Loucy (cell line): ENCODE measurements around the gene SAMHD1.

Experiments used
- H2AFZ ChIP-seq: fragments of 200-600 bp; sonication (generic); 2 replicates; pipeline ENCODE4 v1.6.0; 2016; ENCODE audit warnings: antibody characterized with exemption, mild to moderate bottlenecking, low read length, moderate library complexity
- H3F3A ChIP-seq: fragments of 200-600 bp; 2 replicates; pipeline ENCODE4 v1.6.0; 2016; ENCODE audit warnings: antibody characterized with exemption, low read depth, mild to moderate bottlenecking
- H3K27me3 ChIP-seq: fragments of 200-600 bp; sonication (generic); 2 replicates; pipeline ENCODE4 v1.6.1; 2014; ENCODE audit warnings: low read length, mild to moderate bottlenecking; ENCODE audit not compliant: insufficient read depth, poor library complexity, severe bottlenecking
- H3K36me3 ChIP-seq: fragments of 200-600 bp; sonication (generic); 2 replicates; pipeline ENCODE4 v1.6.1; 2016; ENCODE audit warnings: low read length; ENCODE audit not compliant: insufficient read depth
- H3K4me1 ChIP-seq: fragments of 200-600 bp; sonication (generic); 2 replicates; pipeline ENCODE4 v1.5.1; 2014; ENCODE audit warnings: low read length, mild to moderate bottlenecking; ENCODE audit not compliant: insufficient read depth, poor library complexity, severe bottlenecking
- H3K4me2 ChIP-seq: fragments of 200-600 bp; sonication (generic); 2 replicates; pipeline ENCODE4 v1.6.0; 2014; ENCODE audit warnings: antibody characterized with exemption, low read length, low read depth, mild to moderate bottlenecking; ENCODE audit not compliant: poor library complexity, severe bottlenecking
- H3K4me3 ChIP-seq: fragments of 200-600 bp; sonication (generic); 2 replicates; pipeline ENCODE4 v1.5.1; 2014; ENCODE audit warnings: low read length, mild to moderate bottlenecking, mixed read lengths; ENCODE audit not compliant: poor library complexity, severe bottlenecking
- H3K79me2 ChIP-seq: fragments of 200-600 bp; sonication (generic); 2 replicates; pipeline ENCODE4 v1.6.1; 2014; ENCODE audit warnings: low read length; ENCODE audit not compliant: insufficient read depth
- H3K9ac ChIP-seq: fragments of 200-600 bp; sonication (generic); 2 replicates; pipeline ENCODE4 v1.6.0; 2014; ENCODE audit warnings: mild to moderate bottlenecking, low read depth, low read length, moderate library complexity; ENCODE audit not compliant: poor library complexity, severe bottlenecking
- H3K9me2 ChIP-seq: fragments of 200-600 bp; sonication (generic); replicated peaks from 2 replicates; pipeline ENCODE4 v1.6.1; 2016; ENCODE audit warnings: low read depth, low read length, mixed read lengths
- H3K9me3 ChIP-seq: fragments of 200-600 bp; sonication (generic); 2 replicates; pipeline ENCODE4 v1.6.1; 2014; ENCODE audit warnings: mild to moderate bottlenecking, antibody characterized with exemption, low read length, low read depth; ENCODE audit not compliant: insufficient read depth
- H4K20me1 ChIP-seq: fragments of 200-600 bp; sonication (generic); 2 replicates; pipeline ENCODE4 v1.6.0; 2014; ENCODE audit warnings: antibody characterized with exemption, low read length, mild to moderate bottlenecking; ENCODE audit not compliant: insufficient read depth, poor library complexity, severe bottlenecking
- EZH2phosphoT487 ChIP-seq: fragments of 200-600 bp; IDR thresholded peaks from 2 replicates; pipeline ENCODE4 v1.6.1; 2018; ENCODE audit warnings: antibody characterized with exemption, mild to moderate bottlenecking, moderate library complexity, borderline replicate concordance
- TF ChIP-seq, protein P1 (sequence below): fragments of 200-600 bp; sonication (generic); conservative IDR thresholded peaks from 2 replicates; pipeline ENCODE4 v1.5.1; 2014; ENCODE audit warnings: mild to moderate bottlenecking, antibody characterized with exemption, low read length

SAMHD1 gene

DNA sequence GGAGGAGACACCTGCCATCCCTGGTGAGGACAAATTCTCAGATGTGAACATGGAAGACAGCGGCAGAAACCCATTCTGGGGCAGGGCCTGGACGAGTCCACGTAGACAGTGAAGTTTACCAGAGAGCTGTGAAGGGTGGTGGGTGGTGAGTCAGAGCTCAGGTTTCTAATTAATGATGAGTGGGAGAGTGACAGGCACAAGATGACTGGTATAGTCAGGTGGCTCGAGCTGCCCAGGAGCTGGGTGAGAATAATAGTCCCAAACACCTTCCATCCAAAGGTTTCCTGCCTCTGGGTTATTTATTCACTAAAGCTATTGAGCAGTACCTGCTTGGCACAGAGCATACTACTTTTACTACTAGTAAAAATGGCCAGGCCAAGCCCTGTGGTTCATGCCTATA lies 69.6 kb downstream of the SAMHD1 start:
- Histone ChIP-seq H3K36me3 (no peaks in the 10 kb centered on the region), H4K20me1 (no peaks in the 10 kb centered on the region), H2AFZ (no peak overlapping the region), H3K9ac (no peak overlapping the region), H3F3A (no peaks in the 10 kb centered on the region), H3K79me2 (no peaks in the 10 kb centered on the region), H3K9me2 (no peaks in the 10 kb centered on the region), H3K27me3 (no peaks in the 10 kb centered on the region), H3K4me3 (no peak overlapping the region), H3K4me2 (no peak overlapping the region), H3K9me3 (no peaks in the 10 kb centered on the region), H3K4me1 (peaks cover 1% of the 10 kb centered on the region)
- no peak for TF ChIP-seq EZH2phosphoT487
- TF ChIP-seq, protein P1, sequence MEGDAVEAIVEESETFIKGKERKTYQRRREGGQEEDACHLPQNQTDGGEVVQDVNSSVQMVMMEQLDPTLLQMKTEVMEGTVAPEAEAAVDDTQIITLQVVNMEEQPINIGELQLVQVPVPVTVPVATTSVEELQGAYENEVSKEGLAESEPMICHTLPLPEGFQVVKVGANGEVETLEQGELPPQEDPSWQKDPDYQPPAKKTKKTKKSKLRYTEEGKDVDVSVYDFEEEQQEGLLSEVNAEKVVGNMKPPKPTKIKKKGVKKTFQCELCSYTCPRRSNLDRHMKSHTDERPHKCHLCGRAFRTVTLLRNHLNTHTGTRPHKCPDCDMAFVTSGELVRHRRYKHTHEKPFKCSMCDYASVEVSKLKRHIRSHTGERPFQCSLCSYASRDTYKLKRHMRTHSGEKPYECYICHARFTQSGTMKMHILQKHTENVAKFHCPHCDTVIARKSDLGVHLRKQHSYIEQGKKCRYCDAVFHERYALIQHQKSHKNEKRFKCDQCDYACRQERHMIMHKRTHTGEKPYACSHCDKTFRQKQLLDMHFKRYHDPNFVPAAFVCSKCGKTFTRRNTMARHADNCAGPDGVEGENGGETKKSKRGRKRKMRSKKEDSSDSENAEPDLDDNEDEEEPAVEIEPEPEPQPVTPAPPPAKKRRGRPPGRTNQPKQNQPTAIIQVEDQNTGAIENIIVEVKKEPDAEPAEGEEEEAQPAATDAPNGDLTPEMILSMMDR = no peak

- Histone ChIP-seq H3K4me3 (no peak overlapping the region), H3K79me2 (no peaks in the 10 kb centered on the region), H4K20me1 (no peaks in the 10 kb centered on the region), H3K9ac (no peak overlapping the region), H2AFZ (no peak overlapping the region), H3F3A (no peaks in the 10 kb centered on the region), H3K9me2 (no peaks in the 10 kb centered on the region), H3K9me3 (no peaks in the 10 kb centered on the region), H3K27me3 (no peaks in the 10 kb centered on the region), H3K36me3 (no peaks in the 10 kb centered on the region), H3K4me2 (no peak overlapping the region), H3K4me1 (no peaks in the 10 kb centered on the region)
- TF ChIP-seq, protein P1 = no peak
- TF ChIP-seq EZH2phosphoT487 = no peak
Observed at GRCh38 chr20:36881331-36881730, 70.2 kb downstream of the SAMHD1 start.

GRCh38 chr20:36880741-36881250 lies 70.7 kb downstream of the SAMHD1 start:
- Histone ChIP-seq H3K9me2 (no peaks in the 10 kb centered on the region), H3K27me3 (no peaks in the 10 kb centered on the region), H3K4me3 (no peak overlapping the region), H3K36me3 (no peaks in the 10 kb centered on the region), H3K4me2 (no peak overlapping the region), H3K9me3 (no peaks in the 10 kb centered on the region), H2AFZ (no peak overlapping the region), H3K4me1 (peaks cover 3% of the 10 kb centered on the region), H3K79me2 (no peaks in the 10 kb centered on the region), H4K20me1 (no peaks in the 10 kb centered on the region), H3F3A (no peaks in the 10 kb centered on the region), H3K9ac (no peak overlapping the region)
- TF ChIP-seq EZH2phosphoT487 = no peak
- TF ChIP-seq, protein P1 = no peak
